ENCODE measurements around the gene ANXA2R.

ANXA2R gene

GRCh38 chr5:42991404-42992087 lies 48.6 kb downstream of the ANXA2R start:
- Mint-ChIP-seq H3K4me1 (ENCODE audit: low read depth) (peaks cover 35% of the 10 kb centered on the region), H3K36me3 (ENCODE audit: low read depth) (peaks cover 29% of the 10 kb centered on the region), H3K27me3 (ENCODE audit: low read depth) (no peaks in the 10 kb centered on the region), H3K27ac (peak overlapping the region; percentile 98), H3K4me3 (peak overlapping the region; percentile 95), H3K9me3 (peaks cover 8% of the 10 kb centered on the region)
- DNase-seq (ENCODE audit: low spot score) = no peak

DNA sequence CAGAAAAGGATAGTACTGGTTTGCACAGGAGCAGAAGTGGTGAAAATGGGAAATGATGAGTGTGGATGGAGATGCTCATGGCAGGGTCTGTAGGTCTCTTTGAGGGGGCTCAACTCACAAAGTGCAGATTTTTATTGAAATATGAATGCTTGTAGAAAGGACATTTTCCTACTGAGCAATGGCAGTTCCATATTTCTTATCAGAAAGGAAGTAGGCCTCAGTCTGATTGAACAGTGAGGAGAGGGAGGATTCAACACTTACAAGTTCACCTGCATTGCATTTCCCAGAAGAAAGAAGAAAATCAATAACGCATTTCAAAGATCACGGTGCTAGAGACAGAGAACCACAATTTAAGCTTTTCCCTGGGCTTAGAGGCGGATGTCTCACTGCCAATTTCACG lies 49.2 kb downstream of the ANXA2R start:
- peak overlapping the region; percentile 95 for H3K4me3 Mint-ChIP-seq
- H3K27ac Mint-ChIP-seq = peak overlapping the region; percentile 98
- no peak for DNase-seq (ENCODE audit: low spot score)
- H3K9me3 Mint-ChIP-seq = peaks cover 8% of the 10 kb centered on the region
- peaks cover 36% of the 10 kb centered on the region for H3K36me3 Mint-ChIP-seq (ENCODE audit: low read depth)
- H3K4me1 Mint-ChIP-seq (ENCODE audit: low read depth) = peaks cover 34% of the 10 kb centered on the region
- H3K27me3 Mint-ChIP-seq (ENCODE audit: low read depth) = no peaks in the 10 kb centered on the region

Data from T-helper 2 cell treated with Interferon-gamma antibody and Interleukin-4, amounts not matched to agents 5 μg/mL and 100 μg/mL, for 36 hours (primary cell).